IMR-90 (cell line): Measurements from ENCODE around the gene NKAIN4. TPM values are rescaled to one million over a fixed set of nuclear protein-coding genes. Genes with fewer than 3 reads are reported as not detected.

ENCODE experiments used
- ATAC-seq: fragments of 200-7000 bp; cut with Tn5 transposase; 2 replicates; pipeline ENCODE4 v1.9.1; 2020; ENCODE audit warnings: low read depth, mild to moderate bottlenecking, moderate library complexity
- BruUV-seq: library from RNA; stranded (reverse); fragments of 400-500 nt; replicated peaks from 2 replicates; lab custom pipeline; 2021; lab: Mats Ljungman, UMichigan
- CTCF ChIA-PET: fragments of 300-600 bp; formaldehyde crosslinking; extraction: SDS; loops from one replicate; lab custom pipeline; 2021; ENCODE audit warnings: antibody characterized with exemption; lab: Yijun Ruan, JAX
- POLR2A ChIA-PET: fragments of 300-600 bp; sonication (Branson Sonifier 250); formaldehyde crosslinking; loops from one replicate; lab custom pipeline; 2022; ENCODE audit warnings: antibody characterized with exemption; ENCODE audit not compliant: unreplicated experiment; lab: Charles Lee
- DNase-seq: peaks from one replicate; pipeline ENCODE4 v3.0.0; 2013
- H2AFZ ChIP-seq: replicated peaks from 2 replicates; pipeline ENCODE3; 2013; ENCODE audit warnings: low read length, mild to moderate bottlenecking; ENCODE audit not compliant: poor library complexity
- H2AK5ac ChIP-seq: 2 replicates; pipeline ENCODE4 v1.6.1; 2013; ENCODE audit warnings: low read depth, low read length, inconsistent platforms
- H2AK9ac ChIP-seq: replicated peaks from 2 replicates; pipeline ENCODE3; 2013; ENCODE audit warnings: mild to moderate bottlenecking, low read depth, low read length, moderate library complexity; ENCODE audit not compliant: poor library complexity
- H2BK120ac ChIP-seq: 2 replicates; pipeline ENCODE4 v1.6.1; 2013; ENCODE audit warnings: low read depth, low read length, inconsistent platforms
- H2BK15ac ChIP-seq: 3 replicates; pipeline ENCODE4 v1.6.1; 2013; ENCODE audit warnings: low read depth, low read length, inconsistent platforms
- H2BK20ac ChIP-seq: 2 replicates; pipeline ENCODE4 v1.6.1; 2013; ENCODE audit warnings: low read depth, mild to moderate bottlenecking, inconsistent platforms, low read length, moderate library complexity
- H2BK5ac ChIP-seq: 2 replicates; pipeline ENCODE4 v1.6.1; 2013; ENCODE audit warnings: mild to moderate bottlenecking, low read depth, low read length, inconsistent platforms; ENCODE audit not compliant: poor library complexity, severe bottlenecking
- H3K14ac ChIP-seq: replicated peaks from 2 replicates; pipeline ENCODE4 v1.6.1; 2013; ENCODE audit warnings: low read depth, low read length, inconsistent platforms
- H3K18ac ChIP-seq: 2 replicates; pipeline ENCODE4 v1.6.1; 2013; ENCODE audit warnings: low read depth, low read length, control low read depth
- H3K23ac ChIP-seq: 2 replicates; pipeline ENCODE4 v1.6.1; 2013; ENCODE audit warnings: low read depth, low read length, inconsistent platforms
- H3K27ac ChIP-seq: 2 replicates; pipeline ENCODE4 v1.5.1; 2013; ENCODE audit warnings: mild to moderate bottlenecking, control low read depth, low read length; ENCODE audit not compliant: insufficient read depth
- H3K27me3 ChIP-seq: 2 replicates; pipeline ENCODE4 v1.6.1; 2013; ENCODE audit warnings: low read length; ENCODE audit not compliant: control insufficient read depth, insufficient read depth
- H3K36me3 ChIP-seq: 2 replicates; pipeline ENCODE4 v1.6.1; 2013; ENCODE audit warnings: low read length, mixed read lengths; ENCODE audit not compliant: control insufficient read depth, insufficient read depth
- H3K4ac ChIP-seq: 2 replicates; pipeline ENCODE4 v1.6.1; 2013; ENCODE audit warnings: low read depth, low read length, inconsistent platforms
- H3K4me1 ChIP-seq: 2 replicates; pipeline ENCODE4 v1.6.1; 2013; ENCODE audit warnings: low read length, mixed read lengths; ENCODE audit not compliant: control insufficient read depth, insufficient read depth
- H3K4me2 ChIP-seq: 2 replicates; pipeline ENCODE4 v1.6.1; 2013; ENCODE audit warnings: low read depth, mild to moderate bottlenecking, control low read depth, low read length, moderate library complexity
- H3K4me3 ChIP-seq: 2 replicates; pipeline ENCODE4 v1.5.1; 2013; ENCODE audit warnings: low read depth, mild to moderate bottlenecking, control low read depth, low read length, moderate library complexity; ENCODE audit not compliant: insufficient read depth
- H3K56ac ChIP-seq: 2 replicates; pipeline ENCODE4 v1.6.1; 2013; ENCODE audit warnings: low read length, inconsistent platforms; ENCODE audit not compliant: insufficient read depth; ENCODE audit errors: extremely low read depth
- H3K79me1 ChIP-seq, 2 experiments: 2 replicates each; pipeline ENCODE4 v1.6.1; 2013; ENCODE audit warnings: low read length in 2 of 2, inconsistent platforms in 1 of 2, low read depth in 1 of 2
- H3K9ac ChIP-seq: 2 replicates; pipeline ENCODE4 v1.6.1; 2013; ENCODE audit warnings: low read depth, low read length, control low read depth
- H3K9me1 ChIP-seq: 2 replicates; pipeline ENCODE4 v1.6.1; 2013; ENCODE audit warnings: low read length, inconsistent platforms; ENCODE audit not compliant: insufficient read depth
- H3K9me3 ChIP-seq: 2 replicates; pipeline ENCODE4 v1.6.1; 2013; ENCODE audit warnings: low read length; ENCODE audit not compliant: control insufficient read depth, insufficient read depth
- H4K20me1 ChIP-seq: 2 replicates; pipeline ENCODE4 v1.6.1; 2013; ENCODE audit warnings: low read length, inconsistent platforms; ENCODE audit not compliant: insufficient read depth
- H4K5ac ChIP-seq: 2 replicates; pipeline ENCODE4 v1.6.1; 2013; ENCODE audit warnings: mild to moderate bottlenecking, low read depth, low read length, control low read depth
- H4K8ac ChIP-seq, 2 experiments: 2 replicates each; pipeline ENCODE4 v1.6.1; 2013; ENCODE audit warnings: low read depth in 2 of 2, low read length in 2 of 2, control low read depth in 1 of 2, inconsistent platforms in 1 of 2
- H4K91ac ChIP-seq: 2 replicates; pipeline ENCODE4 v1.6.1; 2013; ENCODE audit warnings: low read depth, low read length, inconsistent platforms; ENCODE audit not compliant: insufficient read depth
- ELK1 ChIP-seq: fragments of 150-350 bp; IDR thresholded peaks from 2 replicates; pipeline ENCODE4 v1.6.1; 2016; ENCODE audit warnings: low read depth, mild to moderate bottlenecking, low read length, moderate library complexity, borderline replicate concordance
- FOS ChIP-seq: fragments of 150-350 bp; IDR thresholded peaks from 2 replicates; pipeline ENCODE4 v1.6.1; 2016; ENCODE audit warnings: low read depth, low read length
- MXI1 ChIP-seq: IDR thresholded peaks from 2 replicates; pipeline ENCODE4 v1.6.1; 2012; ENCODE audit warnings: low read depth, mild to moderate bottlenecking, low read length, moderate library complexity, borderline replicate concordance
- RAD21 ChIP-seq: IDR thresholded peaks from 2 replicates; pipeline ENCODE4 v1.6.1; 2012; ENCODE audit warnings: low read length, improper control_type of control experiment
- WGBS, 2 experiments: methylation state at CpG; one replicate each; pipeline versions ENCODE4 v1.1.5 to v1.1.7; 2013; ENCODE audit warnings: missing lambda C conversion rate in 2 of 2; ENCODE audit not compliant: insufficient read length in 1 of 2; ENCODE audit errors: extremely low coverage in 2 of 2; 5-methylcytosine and 5-hydroxymethylcytosine counted together
- dilution Hi-C: fragments of 300-500 bp; cut with HindIII; formaldehyde crosslinking; loops from one replicate; pipeline ENCODE4 v1.14.3; 2018; ENCODE audit warnings: low sequenced_read_pairs; ENCODE audit not compliant: unreplicated experiment
- in situ Hi-C: fragments of 300-500 bp; cut with MboI; formaldehyde crosslinking; loops from 3 replicates; pipeline ENCODE4 v1.14.3; 2019; ENCODE audit warnings: low sequenced_read_pairs, inconsistent platforms, mixed read lengths
- intact Hi-C: fragments of 100-400 bp; cut with micrococcal nuclease; formaldehyde crosslinking; loops from 2 replicates; pipeline ENCODE4 v1.10.0; 2022
- polyA plus RNA-seq, 3 experiments: library from polyadenylated mRNA; depleted of rRNA; stranded (reverse); fragments of >200 nt; gene quantifications; 2 replicates each; pipeline ENCODE4 v1.2.3, GENCODE V29; 2012; ENCODE audit warnings: low replicate concordance in 1 of 3
- total RNA-seq: library from RNA; depleted of rRNA; stranded (reverse); fragments of >200 nt; gene quantifications from 2 replicates; pipeline ENCODE4 v1.2.3, GENCODE V29; 2012

The NKAIN4 gene
- total and polyA plus RNA-seq, 2 of the 4 experiments (the other 2 are of a cell fraction) = not detected

GRCh38 chr20:63233924-63234323 is 20.3 kb downstream of the NKAIN4 start:
- no peaks in the 10 kb centered on the region for H3K9me3 ChIP-seq
- TF ChIP-seq FOS = no peak
- TF ChIP-seq MXI1 = no peak
- TF ChIP-seq RAD21 = no peak
- TF ChIP-seq ELK1 = no peak
- H4K91ac ChIP-seq = 0 out of 2 replicates have a peak overlapping the region, but pooled peaks have one; percentile 56
- no peak overlapping the region for H3K23ac ChIP-seq
- H2BK15ac ChIP-seq = no peak overlapping the region
- H3K56ac ChIP-seq = no peak overlapping the region
- H3K9ac ChIP-seq = no peak overlapping the region
- H2BK20ac ChIP-seq = no peak overlapping the region
- DNase-seq (no peak), ATAC-seq (no peak)
- no peak overlapping the region for H4K5ac ChIP-seq
- POLR2A ChIA-PET = no interaction called here
- H3K79me1 ChIP-seq = no peaks in the 10 kb centered on the region
- H3K4me1 ChIP-seq = peaks cover 22% of the 10 kb centered on the region
- BruUV-seq = no TSS peak
- CTCF ChIA-PET = interaction anchor here (0.7 kb wide), 1 partner anchor 10 kb away, joined by 3 read pairs; no protein-coding TSS in a partner anchor
- WGBS, 2 experiments = 97% methylated on average over 5 of the region's 17 CpGs; no CpG with 5 or more reads in 1 of the 2 experiments
- H3K27ac ChIP-seq = no peak overlapping the region
- in situ Hi-C loops = loop anchor here (5.0 kb wide), 1 partner anchor 38 kb away; the partner anchor contains the start of gene ARFGAP1
- dilution Hi-C loops = no loop called here
- no peak overlapping the region for H3K18ac ChIP-seq
- no peak overlapping the region for H2BK5ac ChIP-seq
- no peak overlapping the region for H4K8ac ChIP-seq
- H4K20me1 ChIP-seq = peaks cover 3% of the 10 kb centered on the region; the same call in 1 of the 2 replicates
- H3K4ac ChIP-seq = no peak overlapping the region
- no peaks in the 10 kb centered on the region; the same call in 1 of the 2 replicates for H3K27me3 ChIP-seq
- peaks cover 10% of the 10 kb centered on the region; the same call in 1 of the 2 replicates for H3K9me1 ChIP-seq
- H3K36me3 ChIP-seq = no peaks in the 10 kb centered on the region
- no peak overlapping the region for H3K4me2 ChIP-seq
- H2AK9ac ChIP-seq = no peak overlapping the region
- no peak overlapping the region for H3K14ac ChIP-seq
- no peak overlapping the region for H2AFZ ChIP-seq
- H2AK5ac ChIP-seq = peak overlapping the region; percentile 75; the same call in 1 of the 2 replicates
- no peak overlapping the region for H3K4me3 ChIP-seq
- H2BK120ac ChIP-seq = no peak overlapping the region
- intact Hi-C loops = loop anchor here (5.0 kb wide), 1 partner anchor 38 kb away; the partner anchor contains the start of gene ARFGAP1
